Inferior parietal cortex (tissue), 1 donor: Measurements from ENCODE around the gene CEACAM16.
"Not testable (repeated sequence)": the region's sequence is repeated elsewhere in the genome, so short reads cannot be mapped to it uniquely, and the experiment has no call there.

Experiments
- DNase-seq: peaks from one replicate; pipeline ENCODE4 v3.0.0-alpha.2; 2016; ENCODE audit errors: extremely low spot score

Gene CEACAM16

GRCh38 chr19:44677019-44677811, 21.7 kb upstream of the CEACAM16 start:
- DNase-seq, result no peak

GRCh38 chr19:44680536-44680935, 18.4 kb upstream of the CEACAM16 start:
- no peak for DNase-seq

GRCh38 chr19:44681992-44682790, 16.8 kb upstream of the CEACAM16 start:
- DNase-seq, result no peak

GRCh38 chr19:44682807-44683206, 16.1 kb upstream of the CEACAM16 start:
- no peak for DNase-seq

GRCh38 chr19:44683434-44684210, 15.3 kb upstream of the CEACAM16 start:
- DNase-seq, result no peak

GRCh38 chr19:44684396-44684795, 14.6 kb upstream of the CEACAM16 start:
- DNase-seq, result not testable (repeated sequence)

- no peak for DNase-seq
These were observed 13.8 kb upstream of the CEACAM16 start for GRCh38 chr19:44684892-44685863.

GRCh38 chr19:44685877-44686276, 13.1 kb upstream of the CEACAM16 start:
- DNase-seq, result no peak

- DNase-seq, result no peak
These were observed 12.1 kb upstream of the CEACAM16 start for GRCh38 chr19:44686896-44687295.

GRCh38 chr19:44687888-44688287, 11.1 kb upstream of the CEACAM16 start:
- no peak for DNase-seq

GRCh38 chr19:44689290-44690130, 9.4 kb upstream of the CEACAM16 start:
- peak; percentile 42 for DNase-seq

- DNase-seq, result no peak
These were observed 8.9 kb upstream of the CEACAM16 start for GRCh38 chr19:44690131-44690440.

GRCh38 chr19:44692379-44692721, 6.6 kb upstream of the CEACAM16 start:
- no peak for DNase-seq

GRCh38 chr19:44694184-44694579, 4.8 kb upstream of the CEACAM16 start:
- DNase-seq, result no peak

GRCh38 chr19:44696939-44697669, 1.8 kb upstream of the CEACAM16 start:
- DNase-seq, result no peak

- DNase-seq, result no peak
These were observed 1.3 kb upstream of the CEACAM16 start for GRCh38 chr19:44697670-44698034.

- no peak for DNase-seq
These were observed 1.6 kb downstream of the CEACAM16 start for GRCh38 chr19:44700547-44700946.

- DNase-seq, result no peak
These were observed 2.3 kb downstream of the CEACAM16 start for GRCh38 chr19:44701228-44701627.

- DNase-seq, result no peak
These were observed 3.7 kb downstream of the CEACAM16 start for GRCh38 chr19:44702551-44703176.
